OCI-LY7 (cell line): ENCODE measurements around the gene TMEM219. TPM values are rescaled to one million over a fixed set of nuclear protein-coding genes. Genes with fewer than 3 reads are reported as not detected.

Source experiments
- BruUV-seq: library from RNA; stranded (reverse); fragments of 400-500 nt; replicated peaks from 2 replicates; lab custom pipeline; 2021; lab: Mats Ljungman, UMichigan
- CTCF ChIA-PET: fragments of 300-600 bp; sonication (Branson Sonifier 250); formaldehyde crosslinking; loops from one replicate; lab custom pipeline; 2022; ENCODE audit warnings: antibody characterized with exemption; ENCODE audit not compliant: unreplicated experiment; lab: Charles Lee
- POLR2A ChIA-PET: fragments of 300-600 bp; sonication (Branson Sonifier 250); formaldehyde crosslinking; loops from one replicate; lab custom pipeline; 2022; ENCODE audit warnings: antibody characterized with exemption; lab: Charles Lee
- DNase-seq: peaks from one replicate; pipeline ENCODE4 v3.0.0-alpha.2; 2015; ENCODE audit warnings: low spot score
- H2AFZ ChIP-seq: fragments of 200-600 bp; sonication (generic), shearing (Covaris generic); 2 replicates; pipeline ENCODE4 v1.6.1; 2014; ENCODE audit warnings: mild to moderate bottlenecking, antibody characterized with exemption, low read length, moderate library complexity
- H3K27ac ChIP-seq: fragments of 200-600 bp; sonication (generic); 2 replicates; pipeline ENCODE4 v1.5.1; 2014; ENCODE audit warnings: mixed run types, low read depth, mild to moderate bottlenecking, moderate library complexity, low read length, inconsistent platforms; ENCODE audit not compliant: poor library complexity, severe bottlenecking
- H3K36me3 ChIP-seq: fragments of 200-600 bp; sonication (generic); 2 replicates; pipeline ENCODE4 v1.6.1; 2014; ENCODE audit warnings: mild to moderate bottlenecking, antibody characterized with exemption, low read length, moderate library complexity, mixed read lengths; ENCODE audit not compliant: insufficient read depth
- H3K4me1 ChIP-seq: fragments of 200-600 bp; sonication (generic); 2 replicates; pipeline ENCODE4 v1.5.1; 2014; ENCODE audit warnings: mild to moderate bottlenecking, low read length; ENCODE audit not compliant: insufficient read depth, poor library complexity, severe bottlenecking
- H3K4me2 ChIP-seq: fragments of 200-600 bp; sonication (generic); 2 replicates; pipeline ENCODE4 v1.6.1; 2014; ENCODE audit warnings: mild to moderate bottlenecking, low read length
- H3K4me3 ChIP-seq: fragments of 200-600 bp; sonication (generic); 2 replicates; pipeline ENCODE4 v1.5.1; 2014; ENCODE audit warnings: mild to moderate bottlenecking, low read depth, low read length; ENCODE audit not compliant: poor library complexity, severe bottlenecking
- H3K79me2 ChIP-seq: fragments of 200-600 bp; sonication (generic); 2 replicates; pipeline ENCODE4 v1.6.1; 2016; ENCODE audit warnings: low read depth, mild to moderate bottlenecking, low read length, moderate library complexity, mixed read lengths; ENCODE audit not compliant: insufficient read depth
- H3K9me2 ChIP-seq: fragments of 200-600 bp; sonication (generic); 2 replicates; pipeline ENCODE4 v1.6.1; 2016; ENCODE audit warnings: mild to moderate bottlenecking, low read length, mixed read lengths; ENCODE audit not compliant: insufficient read depth
- H3K9me3 ChIP-seq: fragments of 200-600 bp; sonication (generic); 2 replicates; pipeline ENCODE4 v1.6.1; 2014; ENCODE audit warnings: mild to moderate bottlenecking, mixed run types, low read length, mixed read lengths
- H4K20me1 ChIP-seq: fragments of 200-600 bp; sonication (generic); 2 replicates; pipeline ENCODE4 v1.6.1; 2014; ENCODE audit warnings: mild to moderate bottlenecking, antibody characterized with exemption, low read length, moderate library complexity, mixed read lengths; ENCODE audit not compliant: insufficient read depth
- EZH2phosphoT487 ChIP-seq: fragments of 200-600 bp; sonication (generic); IDR thresholded peaks from 2 replicates; pipeline ENCODE4 v1.6.1; 2018; ENCODE audit warnings: low read depth, borderline replicate concordance, mild to moderate bottlenecking, mixed run types, antibody characterized with exemption, low read length, moderate library complexity, mixed read lengths
- intact Hi-C: fragments of 100-400 bp; cut with micrococcal nuclease; formaldehyde crosslinking; loops from one replicate; pipeline ENCODE4 v1.10.0; 2022; ENCODE audit not compliant: unreplicated experiment
- total RNA-seq, 2 experiments: library from RNA; depleted of rRNA in 1 of 2; stranded (reverse); fragments of >200 nt in 1 of 2; shearing (Covaris generic) in 1 of 2; gene quantifications; 2 replicates each; pipeline ENCODE4 v1.2.3, GENCODE V29; 2014 to 2022
- TF ChIP-seq, protein P1 (sequence below): fragments of 200-600 bp; sonication (generic); conservative IDR thresholded peaks from 2 replicates; pipeline ENCODE4 v1.5.1; 2014; ENCODE audit warnings: mild to moderate bottlenecking, antibody characterized with exemption, low read length, moderate library complexity, mixed read lengths

The TMEM219 gene
- total RNA-seq, 2 experiments from 2014 or later, result 82.9 to 94.1 TPM

DNA sequence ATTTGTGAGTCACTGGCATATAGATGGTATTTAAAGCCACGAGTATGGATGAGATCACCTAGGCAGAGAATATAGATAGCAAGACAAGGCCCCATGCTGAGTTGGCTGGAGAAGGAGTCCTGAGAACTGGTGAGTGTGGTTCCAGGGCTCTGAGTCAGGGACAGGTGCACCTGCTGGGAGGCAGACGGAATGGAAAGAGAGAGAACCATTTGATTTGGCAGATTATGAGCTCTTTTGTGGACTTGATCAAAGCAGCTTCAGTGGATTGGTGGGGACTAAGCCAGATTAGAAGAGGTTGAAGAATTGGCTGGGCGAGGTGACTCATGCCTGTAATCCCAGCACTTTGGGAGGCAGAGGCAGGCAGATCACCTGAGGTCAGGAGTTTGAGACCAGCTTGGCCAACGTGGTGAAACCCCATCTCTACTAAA is 56.9 kb downstream of the TMEM219 start:
- Histone ChIP-seq H3K27ac (no peak overlapping the region), H3K4me1 (no peaks in the 10 kb centered on the region), H3K4me2 (no peak overlapping the region), H4K20me1 (no peaks in the 10 kb centered on the region), H3K79me2 (no peaks in the 10 kb centered on the region), H3K4me3 (no peak overlapping the region), H3K9me3 (no peaks in the 10 kb centered on the region), H3K9me2 (no peaks in the 10 kb centered on the region), H3K36me3 (no peaks in the 10 kb centered on the region), H2AFZ (no peak overlapping the region)
- TF ChIP-seq, protein P1, sequence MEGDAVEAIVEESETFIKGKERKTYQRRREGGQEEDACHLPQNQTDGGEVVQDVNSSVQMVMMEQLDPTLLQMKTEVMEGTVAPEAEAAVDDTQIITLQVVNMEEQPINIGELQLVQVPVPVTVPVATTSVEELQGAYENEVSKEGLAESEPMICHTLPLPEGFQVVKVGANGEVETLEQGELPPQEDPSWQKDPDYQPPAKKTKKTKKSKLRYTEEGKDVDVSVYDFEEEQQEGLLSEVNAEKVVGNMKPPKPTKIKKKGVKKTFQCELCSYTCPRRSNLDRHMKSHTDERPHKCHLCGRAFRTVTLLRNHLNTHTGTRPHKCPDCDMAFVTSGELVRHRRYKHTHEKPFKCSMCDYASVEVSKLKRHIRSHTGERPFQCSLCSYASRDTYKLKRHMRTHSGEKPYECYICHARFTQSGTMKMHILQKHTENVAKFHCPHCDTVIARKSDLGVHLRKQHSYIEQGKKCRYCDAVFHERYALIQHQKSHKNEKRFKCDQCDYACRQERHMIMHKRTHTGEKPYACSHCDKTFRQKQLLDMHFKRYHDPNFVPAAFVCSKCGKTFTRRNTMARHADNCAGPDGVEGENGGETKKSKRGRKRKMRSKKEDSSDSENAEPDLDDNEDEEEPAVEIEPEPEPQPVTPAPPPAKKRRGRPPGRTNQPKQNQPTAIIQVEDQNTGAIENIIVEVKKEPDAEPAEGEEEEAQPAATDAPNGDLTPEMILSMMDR, result no peak
- TF ChIP-seq EZH2phosphoT487, result no peak
- POLR2A ChIA-PET, result no interaction called here
- no peak for DNase-seq
- CTCF ChIA-PET, result interaction anchor here (1.1 kb wide), 2 partner anchors 14 to 46 kb away, joined by 4 read pairs; no protein-coding TSS in a partner anchor
- intact Hi-C loops, result no loop called here
- no TSS peak for BruUV-seq

Other genes with a start within 250 kb of the TMEM219 start
- not detected in 2 replicates for gene C16orf54, start 216.1 kb upstream of the TMEM219 start, total RNA-seq (2014; rRNA removed; shearing (Covaris generic))
- gene C16orf54, start 216.1 kb upstream of the TMEM219 start, total RNA-seq (2022), result 0.32 and 0.55 TPM in 2 replicates
- not detected in 2 replicates for gene ZG16, start 183.8 kb upstream of the TMEM219 start, total RNA-seq (2014; rRNA removed; shearing (Covaris generic))
- not detected in 2 replicates for gene ZG16, start 183.8 kb upstream of the TMEM219 start, total RNA-seq (2022)
- gene KIF22, start 171.3 kb upstream of the TMEM219 start, total RNA-seq (2014; rRNA removed; shearing (Covaris generic)), result 315 and 339 TPM in 2 replicates
- gene KIF22, start 171.3 kb upstream of the TMEM219 start, total RNA-seq (2022), result 232 and 253 TPM in 2 replicates
- gene MAZ, start 155.6 kb upstream of the TMEM219 start, total RNA-seq (2014; rRNA removed; shearing (Covaris generic)), result 384 and 471 TPM in 2 replicates
- gene MAZ, start 155.6 kb upstream of the TMEM219 start, total RNA-seq (2022), result 484 and 531 TPM in 2 replicates
- gene PRRT2, start 149.9 kb upstream of the TMEM219 start, total RNA-seq (2014; rRNA removed; shearing (Covaris generic)), result 0.09 TPM in 1 of 2 replicates, not detected in the other
- 3.2 and 3.4 TPM in 2 replicates for gene PRRT2, start 149.9 kb upstream of the TMEM219 start, total RNA-seq (2022)
- 59.4 and 62.7 TPM in 2 replicates for gene PAGR1, start 145.9 kb upstream of the TMEM219 start, total RNA-seq (2014; rRNA removed; shearing (Covaris generic))
- gene PAGR1, start 145.9 kb upstream of the TMEM219 start, total RNA-seq (2022), result 43.4 and 51.7 TPM in 2 replicates
- gene MVP, start 141.6 kb upstream of the TMEM219 start, total RNA-seq (2014; rRNA removed; shearing (Covaris generic)), result 4.0 and 6.3 TPM in 2 replicates
- gene MVP, start 141.6 kb upstream of the TMEM219 start, total RNA-seq (2022), result 6.8 and 8.1 TPM in 2 replicates
- 39.6 and 52.4 TPM in 2 replicates for gene CDIPT, start 98.9 kb upstream of the TMEM219 start, total RNA-seq (2014; rRNA removed; shearing (Covaris generic))
- 41.4 and 43.5 TPM in 2 replicates for gene CDIPT, start 98.9 kb upstream of the TMEM219 start, total RNA-seq (2022)
- 0.98 TPM in 1 of 2 replicates, not detected in the other for gene SEZ6L2, start 62.5 kb upstream of the TMEM219 start, total RNA-seq (2014; rRNA removed; shearing (Covaris generic))
- 0.83 and 1.0 TPM in 2 replicates for gene SEZ6L2, start 62.5 kb upstream of the TMEM219 start, total RNA-seq (2022)
- gene ASPHD1, start 61.6 kb upstream of the TMEM219 start, total RNA-seq (2014; rRNA removed; shearing (Covaris generic)), result not detected in 2 replicates
- gene ASPHD1, start 61.6 kb upstream of the TMEM219 start, total RNA-seq (2022), result 0.30 TPM in 1 of 2 replicates, not detected in the other
- 14.4 and 15.9 TPM in 2 replicates for gene KCTD13, start 35.9 kb upstream of the TMEM219 start, total RNA-seq (2014; rRNA removed; shearing (Covaris generic))
- 48.0 and 49.5 TPM in 2 replicates for gene KCTD13, start 35.9 kb upstream of the TMEM219 start, total RNA-seq (2022)
- 31.7 and 33.3 TPM in 2 replicates for gene TAOK2, start 11.8 kb downstream of the TMEM219 start, total RNA-seq (2014; rRNA removed; shearing (Covaris generic))
- gene TAOK2, start 11.8 kb downstream of the TMEM219 start, total RNA-seq (2022), result 45.0 and 46.8 TPM in 2 replicates
- gene HIRIP3, start 33.5 kb downstream of the TMEM219 start, total RNA-seq (2014; rRNA removed; shearing (Covaris generic)), result 54.4 and 60.4 TPM in 2 replicates
- gene HIRIP3, start 33.5 kb downstream of the TMEM219 start, total RNA-seq (2022), result 43.2 and 52.3 TPM in 2 replicates
- 88.0 and 94.7 TPM in 2 replicates for gene INO80E, start 34.2 kb downstream of the TMEM219 start, total RNA-seq (2014; rRNA removed; shearing (Covaris generic))
- gene INO80E, start 34.2 kb downstream of the TMEM219 start, total RNA-seq (2022), result 129 and 140 TPM in 2 replicates
- not detected in 2 replicates for gene DOC2A, start 48.9 kb downstream of the TMEM219 start, total RNA-seq (2014; rRNA removed; shearing (Covaris generic))
- gene DOC2A, start 48.9 kb downstream of the TMEM219 start, total RNA-seq (2022), result 0.31 and 0.91 TPM in 2 replicates
- gene C16orf92, start 61.1 kb downstream of the TMEM219 start, total RNA-seq (2014; rRNA removed; shearing (Covaris generic)), result not detected in 2 replicates
- gene C16orf92, start 61.1 kb downstream of the TMEM219 start, total RNA-seq (2022), result not detected in 2 replicates
- gene TLCD3B, start 69.2 kb downstream of the TMEM219 start, total RNA-seq (2014; rRNA removed; shearing (Covaris generic)), result 2.6 and 4.3 TPM in 2 replicates
- 17.6 and 21.3 TPM in 2 replicates for gene TLCD3B, start 69.2 kb downstream of the TMEM219 start, total RNA-seq (2022)
- gene ALDOA, start 103.7 kb downstream of the TMEM219 start, total RNA-seq (2014; rRNA removed; shearing (Covaris generic)), result 646 and 809 TPM in 2 replicates
- 811 and 1,029 TPM in 2 replicates for gene ALDOA, start 103.7 kb downstream of the TMEM219 start, total RNA-seq (2022)
- 137 and 144 TPM in 2 replicates for gene PPP4C, start 113.9 kb downstream of the TMEM219 start, total RNA-seq (2014; rRNA removed; shearing (Covaris generic))
- 124 and 130 TPM in 2 replicates for gene PPP4C, start 113.9 kb downstream of the TMEM219 start, total RNA-seq (2022)
- gene TBX6, start 129.8 kb downstream of the TMEM219 start, total RNA-seq (2014; rRNA removed; shearing (Covaris generic)), result 0.77 and 1.4 TPM in 2 replicates
- 3.7 and 4.5 TPM in 2 replicates for gene TBX6, start 129.8 kb downstream of the TMEM219 start, total RNA-seq (2022)
- 17.5 and 18.6 TPM in 2 replicates for gene YPEL3, start 134.1 kb downstream of the TMEM219 start, total RNA-seq (2014; rRNA removed; shearing (Covaris generic))
- gene YPEL3, start 134.1 kb downstream of the TMEM219 start, total RNA-seq (2022), result 34.5 and 50.6 TPM in 2 replicates
- 1.8 and 2.0 TPM in 2 replicates for gene GDPD3, start 151.5 kb downstream of the TMEM219 start, total RNA-seq (2014; rRNA removed; shearing (Covaris generic))
- gene GDPD3, start 151.5 kb downstream of the TMEM219 start, total RNA-seq (2022), result 5.0 and 5.2 TPM in 2 replicates
- gene MAPK3, start 161.1 kb downstream of the TMEM219 start, total RNA-seq (2014; rRNA removed; shearing (Covaris generic)), result 9.9 and 25.3 TPM in 2 replicates
- 30.1 and 34.6 TPM in 2 replicates for gene MAPK3, start 161.1 kb downstream of the TMEM219 start, total RNA-seq (2022)
- gene CORO1A, start 221.5 kb downstream of the TMEM219 start, total RNA-seq (2014; rRNA removed; shearing (Covaris generic)), result 351 and 394 TPM in 2 replicates
- gene CORO1A, start 221.5 kb downstream of the TMEM219 start, total RNA-seq (2022), result 524 and 567 TPM in 2 replicates
- 73.1 and 119 TPM in 2 replicates for gene BOLA2B, start 231.6 kb downstream of the TMEM219 start, total RNA-seq (2014; rRNA removed; shearing (Covaris generic))
- gene BOLA2B, start 231.6 kb downstream of the TMEM219 start, total RNA-seq (2022), result 169 and 179 TPM in 2 replicates
- gene SLX1A, start 231.8 kb downstream of the TMEM219 start, total RNA-seq (2014; rRNA removed; shearing (Covaris generic)), result 83.7 and 84.1 TPM in 2 replicates
- 55.7 and 81.9 TPM in 2 replicates for gene SLX1A, start 231.8 kb downstream of the TMEM219 start, total RNA-seq (2022)
- gene SULT1A3, start 237.2 kb downstream of the TMEM219 start, total RNA-seq (2014; rRNA removed; shearing (Covaris generic)), result 3.8 and 7.9 TPM in 2 replicates
- 30.1 and 31.7 TPM in 2 replicates for gene SULT1A3, start 237.2 kb downstream of the TMEM219 start, total RNA-seq (2022)